Astrocyte (in vitro differentiated cells and primary cell): ENCODE data around the gene ABCG5.

Experiments
- CTCF ChIP-seq: IDR thresholded peaks from 2 replicates; pipeline ENCODE4 v1.5.1; 2011; ENCODE audit warnings: low read depth, mild to moderate bottlenecking, inconsistent platforms, low read length, moderate library complexity; ENCODE audit not compliant: insufficient read depth
- EZH2 ChIP-seq: IDR thresholded peaks from 2 replicates; pipeline ENCODE4 v1.6.1; 2012; ENCODE audit warnings: mild to moderate bottlenecking, low read length, inconsistent platforms; ENCODE audit not compliant: insufficient read depth

GRCh38 chr2:43774617-43775016 lies 64.0 kb downstream of the ABCG5 start:
- TF ChIP-seq EZH2, result no peak
- no peak for TF ChIP-seq CTCF
